ENCODE measurements around the gene ZFC3H1. TPM values are rescaled to one million over a fixed set of nuclear protein-coding genes. Genes with fewer than 3 reads are reported as not detected.

The ZFC3H1 gene
- total and polyA plus RNA-seq, 2 of the 13 experiments (the other 11 are each of a cell fraction or from before 2014, with no cell fraction given) = 17.1 to 38.3 TPM

DNA sequence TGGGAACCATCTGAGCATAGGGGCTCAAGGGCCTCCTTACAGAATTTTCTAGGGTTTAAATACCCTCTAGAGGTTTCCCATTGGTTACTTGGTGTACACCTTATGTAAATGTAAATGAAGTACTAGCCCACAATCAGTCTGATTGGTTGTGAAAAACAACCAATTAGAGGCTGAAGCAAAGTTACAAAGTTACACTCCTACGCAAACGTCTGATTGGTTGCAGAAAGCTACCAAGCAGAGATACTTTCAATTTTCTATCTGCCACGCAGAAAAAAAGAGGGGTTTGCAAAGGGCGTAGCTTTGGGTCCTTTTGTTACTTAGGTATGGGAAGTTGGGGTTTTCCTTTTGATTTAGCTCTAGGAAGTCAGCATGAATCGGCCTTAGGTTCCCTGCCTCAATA lies 20.4 kb upstream of the ZFC3H1 start:
- H3K9me3 ChIP-seq (ENCODE audit: low read length) = no peaks in the 10 kb centered on the region
- FAIRE-seq (no peak), ATAC-seq (no peak), DNase-seq (ENCODE audit: low spot score) (no peak)
- intact Hi-C loops (cut with micrococcal nuclease; ENCODE audit: unreplicated experiment) = no loop called here
- no peak overlapping the region for H3K27ac ChIP-seq (ENCODE audit: extremely low read length, insufficient read depth, low read length)
- H3K79me2 ChIP-seq (ENCODE audit: insufficient read depth, low read length) = peaks cover 9% of the 10 kb centered on the region
- H3K36me3 ChIP-seq (replicated peaks in 1 of 2; ENCODE audit: control insufficient read depth in 1 of 2, insufficient read depth in 2 of 2, low read length in 2 of 2) = no peaks in the 10 kb centered on the region
- no peak overlapping the region for H3K4me3 ChIP-seq (replicated peaks in 1 of 3; ENCODE audit: insufficient read depth in 1 of 3, low read depth in 2 of 3, low read length in 3 of 3)
- 63% methylated on average over 5 of the region's 5 CpGs for WGBS (ENCODE audit: low lambda C conversion rate)
- H3K4me1 ChIP-seq (ENCODE audit: insufficient read depth, low read length) = peaks cover 46% of the 10 kb centered on the region
- H4K20me1 ChIP-seq (ENCODE audit: insufficient read depth, low read length) = no peaks in the 10 kb centered on the region
- no peak for TF ChIP-seq ZNF878 (CRISPR knock-in tag; IDR thresholded peaks at IDR 0.05)
- TF ChIP-seq ZNF333 (CRISPR knock-in tag; IDR thresholded peaks at IDR 0.05; ENCODE audit: borderline replicate concordance) = no peak
- TF ChIP-seq, protein P1, sequence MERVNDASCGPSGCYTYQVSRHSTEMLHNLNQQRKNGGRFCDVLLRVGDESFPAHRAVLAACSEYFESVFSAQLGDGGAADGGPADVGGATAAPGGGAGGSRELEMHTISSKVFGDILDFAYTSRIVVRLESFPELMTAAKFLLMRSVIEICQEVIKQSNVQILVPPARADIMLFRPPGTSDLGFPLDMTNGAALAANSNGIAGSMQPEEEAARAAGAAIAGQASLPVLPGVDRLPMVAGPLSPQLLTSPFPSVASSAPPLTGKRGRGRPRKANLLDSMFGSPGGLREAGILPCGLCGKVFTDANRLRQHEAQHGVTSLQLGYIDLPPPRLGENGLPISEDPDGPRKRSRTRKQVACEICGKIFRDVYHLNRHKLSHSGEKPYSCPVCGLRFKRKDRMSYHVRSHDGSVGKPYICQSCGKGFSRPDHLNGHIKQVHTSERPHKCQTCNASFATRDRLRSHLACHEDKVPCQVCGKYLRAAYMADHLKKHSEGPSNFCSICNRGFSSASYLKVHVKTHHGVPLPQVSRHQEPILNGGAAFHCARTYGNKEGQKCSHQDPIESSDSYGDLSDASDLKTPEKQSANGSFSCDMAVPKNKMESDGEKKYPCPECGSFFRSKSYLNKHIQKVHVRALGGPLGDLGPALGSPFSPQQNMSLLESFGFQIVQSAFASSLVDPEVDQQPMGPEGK (CRISPR knock-in tag; IDR thresholded peaks at IDR 0.05) = no peak
- TF ChIP-seq, protein P2, sequence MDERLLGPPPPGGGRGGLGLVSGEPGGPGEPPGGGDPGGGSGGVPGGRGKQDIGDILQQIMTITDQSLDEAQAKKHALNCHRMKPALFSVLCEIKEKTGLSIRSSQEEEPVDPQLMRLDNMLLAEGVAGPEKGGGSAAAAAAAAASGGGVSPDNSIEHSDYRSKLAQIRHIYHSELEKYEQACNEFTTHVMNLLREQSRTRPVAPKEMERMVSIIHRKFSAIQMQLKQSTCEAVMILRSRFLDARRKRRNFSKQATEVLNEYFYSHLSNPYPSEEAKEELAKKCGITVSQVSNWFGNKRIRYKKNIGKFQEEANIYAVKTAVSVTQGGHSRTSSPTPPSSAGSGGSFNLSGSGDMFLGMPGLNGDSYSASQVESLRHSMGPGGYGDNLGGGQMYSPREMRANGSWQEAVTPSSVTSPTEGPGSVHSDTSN (CRISPR knock-in tag; IDR thresholded peaks at IDR 0.05) = no peak
- TF ChIP-seq, protein P3, sequence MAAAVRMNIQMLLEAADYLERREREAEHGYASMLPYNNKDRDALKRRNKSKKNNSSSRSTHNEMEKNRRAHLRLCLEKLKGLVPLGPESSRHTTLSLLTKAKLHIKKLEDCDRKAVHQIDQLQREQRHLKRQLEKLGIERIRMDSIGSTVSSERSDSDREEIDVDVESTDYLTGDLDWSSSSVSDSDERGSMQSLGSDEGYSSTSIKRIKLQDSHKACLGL (CRISPR knock-in tag; IDR thresholded peaks at IDR 0.05) = no peak
- no peak for TF ChIP-seq ATF1 (CRISPR knock-in tag; IDR thresholded peaks at IDR 0.05)
- no peak for TF ChIP-seq ZFAT (CRISPR knock-in tag; conservative IDR thresholded peaks at IDR 0.05)
- TF ChIP-seq, protein P4, sequence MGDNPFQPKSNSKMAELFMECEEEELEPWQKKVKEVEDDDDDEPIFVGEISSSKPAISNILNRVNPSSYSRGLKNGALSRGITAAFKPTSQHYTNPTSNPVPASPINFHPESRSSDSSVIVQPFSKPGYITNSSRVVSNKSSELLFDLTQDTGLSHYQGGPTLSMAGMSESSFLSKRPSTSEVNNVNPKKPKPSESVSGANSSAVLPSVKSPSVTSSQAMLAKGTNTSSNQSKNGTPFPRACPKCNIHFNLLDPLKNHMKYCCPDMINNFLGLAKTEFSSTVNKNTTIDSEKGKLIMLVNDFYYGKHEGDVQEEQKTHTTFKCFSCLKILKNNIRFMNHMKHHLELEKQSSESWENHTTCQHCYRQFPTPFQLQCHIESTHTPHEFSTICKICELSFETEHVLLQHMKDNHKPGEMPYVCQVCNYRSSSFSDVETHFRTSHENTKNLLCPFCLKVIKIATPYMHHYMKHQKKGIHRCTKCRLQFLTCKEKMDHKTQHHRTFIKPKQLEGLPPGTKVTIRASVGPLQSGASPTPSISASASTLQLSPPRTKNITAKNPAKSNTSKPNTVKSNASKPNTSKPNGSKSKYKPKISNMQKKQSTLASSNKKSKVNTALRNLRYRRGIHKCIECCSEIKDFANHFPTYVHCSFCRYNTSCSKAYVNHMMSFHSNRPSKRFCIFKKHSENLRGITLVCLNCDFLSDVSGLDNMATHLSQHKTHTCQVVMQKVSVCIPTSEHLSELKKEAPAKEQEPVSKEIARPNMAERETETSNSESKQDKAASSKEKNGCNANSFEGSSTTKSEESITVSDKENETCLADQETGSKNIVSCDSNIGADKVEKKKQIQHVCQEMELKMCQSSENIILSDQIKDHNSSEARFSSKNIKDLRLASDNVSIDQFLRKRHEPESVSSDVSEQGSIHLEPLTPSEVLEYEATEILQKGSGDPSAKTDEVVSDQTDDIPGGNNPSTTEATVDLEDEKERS (CRISPR knock-in tag; IDR thresholded peaks at IDR 0.05) = no peak
- no peak for TF ChIP-seq GABPA (IDR thresholded peaks at IDR 0.05; ENCODE audit: low read depth, low read length)
- TF ChIP-seq GABPA (CRISPR knock-in tag; IDR thresholded peaks at IDR 0.05; ENCODE audit: low read depth) = no peak
- no peak for TF ChIP-seq HNRNPUL1 (IDR thresholded peaks at IDR 0.05; ENCODE audit: low read depth, low read length)
- no peak for TF ChIP-seq MEIS2 (CRISPR knock-in tag; IDR thresholded peaks at IDR 0.05)
- TF ChIP-seq IRX3 (CRISPR knock-in tag; IDR thresholded peaks at IDR 0.05; ENCODE audit: borderline replicate concordance, low read depth) = no peak
- in situ Hi-C loops (cut with HindIII; ENCODE audit: extremely low pct_ligation_motif_present, low pct_unique_long_range_greater_than_20kb) = no loop called here
- peak overlapping the region; percentile 99 for H3K4me2 ChIP-seq (ENCODE audit: low read depth, low read length)
- H3K9ac ChIP-seq (ENCODE audit: insufficient read depth, low read depth, low read length) = no peak overlapping the region
- no peaks in the 10 kb centered on the region for H3K27me3 ChIP-seq (ENCODE audit: control insufficient read depth in 1 of 2, insufficient read depth in 2 of 2, low read length in 2 of 2)
- ChIA-PET POLR2A (interaction anchor here (1.0 to 3.7 kb wide), 5 partner anchors 12 to 48 kb away, joined by 3 to 78 read pairs (median 4); partner anchors contain the start of genes THAP2 and ZFC3H1), CTCF (ENCODE audit: low intra/inter-chr PET ratio, low total read pairs) (no interaction called here)
- no TSS peak for BruUV-seq (replicated peaks)
- peak overlapping the region; percentile 23 for H2AFZ ChIP-seq (ENCODE audit: low read length)

All from HepG2 (cell line).